ENCODE measurements around the gene TBC1D12.

GRCh38 chr10:94423627-94424026, 21.3 kb downstream of the TBC1D12 start:
- no peak for TF ChIP-seq MXI1 (conservative IDR thresholded peaks at IDR 0.05; ENCODE audit: poor library complexity, severe bottlenecking)
- TF ChIP-seq CTCF (IDR thresholded peaks at IDR 0.05; ENCODE audit: poor library complexity, severe bottlenecking) = no peak
- TF ChIP-seq SMC3 (conservative IDR thresholded peaks at IDR 0.05; ENCODE audit: poor library complexity) = no peak
- TF ChIP-seq EP300 (conservative IDR thresholded peaks at IDR 0.05; ENCODE audit: poor library complexity, severe bottlenecking) = no peak
- TF ChIP-seq POLR2AphosphoS5 (IDR thresholded peaks at IDR 0.05) = no peak
- TF ChIP-seq EZH2 (IDR thresholded peaks at IDR 0.05; ENCODE audit: borderline replicate concordance, insufficient read depth, low read length, poor library complexity, severe bottlenecking) = no peak
